AG08396 (cell line): ENCODE measurements around the gene NCBP2L.

Experiments used
- DNase-seq: peaks from one replicate; pipeline ENCODE4 v3.0.0; 2012; ENCODE audit warnings: low spot score, mixed read lengths

The NCBP2L gene

DNA sequence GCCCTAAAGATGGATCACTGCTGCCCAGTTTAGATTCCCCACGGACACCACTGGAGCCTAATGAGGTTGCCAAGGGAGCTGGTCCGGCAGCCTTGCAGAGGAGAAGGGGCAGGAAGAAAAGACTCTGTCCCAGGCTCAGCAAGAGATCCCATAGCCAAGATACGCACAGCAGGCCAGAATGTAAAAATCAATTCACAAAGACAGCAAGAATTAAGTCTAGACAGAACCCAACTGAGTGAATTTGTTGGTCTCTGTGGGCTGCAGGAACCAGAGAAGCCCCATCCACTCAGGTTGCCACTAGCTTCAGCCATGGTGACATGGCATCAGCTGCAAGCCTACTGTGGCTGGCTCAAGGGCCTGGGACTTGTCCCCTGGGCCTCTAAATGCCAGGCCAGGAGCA lies 24.8 kb upstream of the NCBP2L start:
- DNase-seq = no peak

GRCh38 chrX:107753187-107753586 lies 24.3 kb upstream of the NCBP2L start:
- DNase-seq = no peak

- DNase-seq = no peak
These were observed 21.8 kb upstream of the NCBP2L start for GRCh38 chrX:107755721-107756120.

GRCh38 chrX:107758231-107758766 lies 19.2 kb upstream of the NCBP2L start:
- DNase-seq = no peak

DNA sequence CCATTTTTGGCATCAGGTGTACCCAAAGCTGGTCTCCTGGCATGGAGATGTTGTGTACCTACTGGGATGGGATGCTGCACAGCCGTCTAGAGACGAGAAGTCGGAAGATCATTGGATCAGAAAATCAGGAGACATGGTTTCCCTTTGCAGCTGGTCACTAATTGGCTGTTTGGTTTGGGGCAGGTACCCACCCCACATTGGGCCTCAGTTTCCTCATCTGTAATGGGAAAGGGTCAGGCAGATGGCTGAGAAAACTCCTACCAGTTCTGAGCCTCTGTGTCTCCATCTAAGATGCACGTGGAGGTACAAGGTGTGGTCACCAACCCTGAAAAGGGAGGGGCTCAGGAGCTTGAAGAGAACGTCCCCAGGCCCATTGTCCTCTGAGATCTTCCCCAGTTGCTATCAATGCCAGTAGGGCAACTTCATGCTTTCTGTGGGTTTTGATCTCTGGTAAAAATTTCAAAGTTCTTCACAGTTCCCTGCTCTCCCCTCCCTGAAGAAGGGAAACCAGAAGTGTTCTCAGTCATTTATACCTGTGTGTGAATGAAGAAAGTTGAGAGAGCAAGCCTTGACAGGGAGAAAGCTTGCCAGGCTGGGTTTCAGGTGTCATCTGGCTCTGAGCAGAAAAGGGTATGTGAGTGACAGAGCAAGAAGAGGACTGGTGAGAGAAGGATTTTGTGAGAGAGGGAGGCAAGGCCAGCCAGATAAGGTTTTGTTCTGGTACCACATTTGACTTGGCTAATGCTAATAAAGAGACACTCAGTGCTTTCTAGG lies 17.0 kb upstream of the NCBP2L start:
- DNase-seq = no peak

- DNase-seq = no peak
These were observed 13.9 kb upstream of the NCBP2L start for GRCh38 chrX:107763647-107764046.

DNA sequence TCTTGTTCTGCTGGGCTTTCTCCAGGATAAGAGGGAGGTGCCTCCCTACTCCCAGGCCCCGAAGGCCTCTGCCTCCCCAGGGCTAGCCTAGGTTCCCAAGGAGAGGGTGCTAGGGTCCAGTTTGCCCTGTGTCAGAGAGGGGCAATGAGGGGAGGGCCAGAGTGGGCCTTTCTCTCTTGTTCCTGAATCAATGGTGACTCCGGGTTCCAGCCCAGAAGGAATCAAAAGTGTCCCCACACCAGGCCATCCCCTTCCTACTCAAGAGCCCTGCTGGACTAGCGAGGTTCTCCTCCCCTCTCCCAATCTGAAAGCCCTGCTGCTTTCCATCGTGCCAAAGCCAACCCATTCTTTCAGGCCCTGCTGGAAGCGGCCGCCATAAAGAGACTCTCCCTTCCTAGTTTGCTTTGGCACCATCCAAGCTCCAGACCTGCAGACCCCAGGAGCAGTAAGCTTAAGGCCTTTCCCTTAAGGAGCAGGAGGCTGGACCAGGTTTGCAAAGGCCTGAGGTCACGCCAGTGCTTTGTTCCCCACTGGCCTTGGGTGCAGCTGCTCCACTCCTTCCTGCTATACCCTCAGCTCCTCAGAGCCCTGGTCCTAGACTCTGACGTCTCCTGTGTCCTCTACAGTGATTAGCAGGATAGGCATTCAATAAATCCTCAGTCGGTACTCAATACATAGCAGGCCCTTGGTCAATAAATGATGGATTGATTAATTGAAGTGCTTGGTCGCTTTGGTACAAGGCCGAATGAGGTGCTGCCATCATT lies 12.5 kb upstream of the NCBP2L start:
- DNase-seq = no peak

GRCh38 chrX:107766470-107767150 lies 10.9 kb upstream of the NCBP2L start:
- peak; percentile 26 for DNase-seq

- no peak for DNase-seq
These were observed 9.5 kb upstream of the NCBP2L start for GRCh38 chrX:107768051-107768450.

GRCh38 chrX:107769581-107770317 lies 7.8 kb upstream of the NCBP2L start:
- DNase-seq = no peak

DNA sequence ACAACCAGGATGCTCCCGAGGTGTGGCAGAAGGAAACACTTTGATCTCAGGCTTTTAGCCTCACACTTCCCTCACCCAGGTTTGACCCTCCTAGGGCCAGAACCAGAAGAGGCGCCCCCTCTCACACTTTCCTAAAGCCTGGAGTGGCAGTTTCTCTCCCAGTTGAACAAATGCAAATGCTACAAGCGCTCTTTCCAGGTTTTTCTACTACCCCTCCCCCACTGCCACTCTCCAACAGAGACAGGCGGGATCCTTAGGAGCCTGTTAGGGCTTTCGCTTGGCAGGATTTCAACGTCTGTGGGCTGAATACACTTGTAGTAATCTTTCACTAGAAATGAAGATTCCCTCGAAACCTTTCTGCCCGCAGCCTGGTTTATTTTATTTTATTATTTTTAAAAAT lies 4.3 kb upstream of the NCBP2L start:
- no peak for DNase-seq

DNA sequence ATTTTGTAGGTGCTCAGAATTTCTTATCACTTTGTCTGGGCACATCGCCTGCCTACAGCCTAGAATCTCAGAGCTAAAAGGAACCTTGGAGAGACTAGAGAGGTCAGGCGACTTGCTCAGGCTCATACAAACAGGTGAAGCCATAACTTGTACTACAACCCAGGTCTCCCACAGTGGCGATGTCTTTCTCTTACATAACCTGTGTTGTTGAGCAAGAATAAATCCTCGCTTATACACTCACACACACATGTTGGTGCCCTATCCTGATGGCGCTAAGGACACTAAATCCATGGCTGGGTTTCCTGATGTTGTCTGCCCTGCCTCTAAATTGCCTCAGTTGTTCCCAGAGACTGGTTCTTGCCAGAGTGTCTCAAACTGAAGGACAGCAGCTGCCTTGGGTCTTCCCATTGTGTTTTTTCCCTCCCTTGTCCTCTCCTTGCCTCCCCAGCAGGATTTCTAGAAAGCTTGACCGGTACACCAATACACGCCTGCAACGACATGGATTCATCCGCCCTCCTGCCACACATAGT lies 3.6 kb upstream of the NCBP2L start:
- no peak for DNase-seq

- DNase-seq = no peak
These were observed 2.4 kb upstream of the NCBP2L start for GRCh38 chrX:107775000-107775733.

GRCh38 chrX:107775734-107776511 lies 1.6 kb upstream of the NCBP2L start, which contains the start of gene TSC22D3:
Gene TSC22D3 (minus strand): TSS chrX:107775787. CDS start chrX:107775419, 368 bp downstream.
- peak; percentile 73 for DNase-seq

DNA sequence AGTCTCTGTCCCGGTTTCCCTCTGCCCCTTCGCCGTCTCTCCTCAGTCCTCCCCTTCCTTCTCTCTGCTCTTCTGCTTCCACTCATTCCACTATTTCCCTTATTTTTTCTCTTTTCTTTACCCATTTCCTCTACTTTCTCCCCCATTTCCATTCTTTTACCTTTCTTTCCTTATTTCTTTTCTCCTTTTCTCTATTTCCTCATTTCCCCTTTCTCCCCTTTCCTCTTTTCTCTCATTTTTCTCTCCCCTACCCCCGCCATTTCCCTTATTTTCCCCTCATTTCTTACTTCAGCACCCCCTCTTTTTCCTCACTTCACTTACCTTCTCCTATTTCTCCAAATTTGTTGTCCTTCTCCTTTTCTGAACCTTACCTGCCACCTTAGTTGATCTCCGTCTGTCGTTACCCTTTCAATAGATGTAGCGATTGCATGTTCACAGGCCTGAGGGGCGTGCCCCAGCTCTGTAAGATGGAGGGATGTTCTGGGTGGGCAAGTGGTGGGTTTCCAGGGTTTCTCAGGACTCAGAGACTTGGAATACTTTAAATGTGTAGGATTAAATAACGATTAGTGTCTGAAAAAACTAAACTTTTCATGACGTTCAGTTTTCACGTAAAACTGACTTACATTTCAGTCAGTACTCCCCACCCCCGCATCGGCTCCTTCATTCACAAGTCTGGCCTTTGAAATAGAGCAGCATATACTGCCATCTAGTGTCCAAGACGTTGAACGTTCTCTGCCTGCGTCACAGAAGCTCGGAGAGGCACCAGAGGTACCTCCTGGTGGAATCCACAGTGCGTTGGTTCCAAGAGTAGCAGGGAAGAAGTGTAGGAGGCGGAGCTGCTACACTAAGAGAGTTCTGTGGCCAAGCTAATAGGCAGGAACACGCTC lies 641 bp upstream of the NCBP2L start:
- DNase-seq = peak; percentile 86

DNA sequence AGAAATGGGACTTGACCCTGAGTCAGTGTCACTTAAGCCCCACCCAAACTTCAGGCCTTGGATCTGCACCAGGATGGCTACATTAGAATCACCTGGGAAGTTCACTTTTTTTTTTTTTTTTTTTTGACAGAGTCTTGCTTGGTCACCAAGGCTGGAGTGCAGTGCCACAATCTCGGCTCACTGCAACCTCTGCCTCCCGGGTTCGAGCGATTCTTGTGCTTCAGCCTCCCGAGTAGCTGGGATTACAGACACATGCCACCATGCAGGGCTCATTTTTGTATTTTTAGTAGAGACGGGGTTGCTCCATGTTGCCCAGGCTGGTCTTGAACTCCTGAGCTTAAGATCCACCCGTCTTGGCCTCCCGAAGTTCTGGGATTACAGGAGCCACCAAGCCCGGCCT lies 3.0 kb downstream of the NCBP2L start:
- DNase-seq = no peak

DNA sequence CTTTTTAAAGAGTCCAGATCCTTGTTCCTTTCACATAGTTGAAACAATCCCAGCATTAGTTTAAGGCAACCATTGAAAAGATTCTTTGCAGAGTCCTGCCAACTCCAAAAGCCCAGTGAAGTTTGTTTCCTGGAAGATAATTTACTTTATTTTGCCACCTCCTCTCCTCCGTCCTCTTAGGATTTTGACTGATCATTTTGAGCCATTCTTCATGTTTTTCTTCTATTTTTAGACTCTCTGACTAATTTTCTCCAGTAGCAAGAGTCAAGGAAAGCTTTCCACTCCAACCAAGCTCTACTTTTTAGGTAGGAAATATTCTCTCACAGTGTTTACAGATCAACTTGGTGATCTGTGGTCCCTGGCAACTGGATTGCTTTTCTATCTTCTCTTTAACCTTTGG lies 10.3 kb downstream of the NCBP2L start:
- no peak for DNase-seq

- DNase-seq = no peak
These were observed 26.9 kb downstream of the NCBP2L start for GRCh38 chrX:107804427-107804826.

- DNase-seq = no peak
These were observed 27.6 kb downstream of the NCBP2L start for GRCh38 chrX:107805179-107805578.
